GM23338 (cell line): Measurements from ENCODE around the gene HPS6. TPM values are rescaled to one million over a fixed set of nuclear protein-coding genes. Genes with fewer than 3 reads are reported as not detected.

Experiments
- ATAC-seq: fragments of 200-7000 bp; cut with Tn5 transposase; 3 replicates; pipeline ENCODE4 v1.9.1; 2020
- DNase-seq: peaks from one replicate; pipeline ENCODE4 v3.0.0-alpha.2; 2015; ENCODE audit warnings: low spot score
- H2AFZ ChIP-seq: fragments of 200-600 bp; sonication (generic); 2 replicates; pipeline ENCODE4 v1.8.0; 2016; ENCODE audit warnings: antibody characterized with exemption, mild to moderate bottlenecking, moderate library complexity
- H3F3A ChIP-seq: fragments of 200-600 bp; sonication (generic); replicated peaks from 2 replicates; pipeline ENCODE4 v1.8.0; 2017; ENCODE audit warnings: antibody characterized with exemption, mixed run types, low read depth
- H3K27ac ChIP-seq: fragments of 200-600 bp; sonication (generic); 2 replicates; pipeline ENCODE4 v1.6.1; 2016; ENCODE audit warnings: low read depth
- H3K27me3 ChIP-seq: fragments of 200-600 bp; sonication (generic); 2 replicates; pipeline ENCODE4 v1.8.0; 2016; ENCODE audit warnings: mild to moderate bottlenecking, mixed run types, moderate library complexity; ENCODE audit not compliant: insufficient read depth
- H3K36me3 ChIP-seq: fragments of 200-600 bp; sonication (generic); 2 replicates; pipeline ENCODE4 v1.8.0; 2016; ENCODE audit warnings: mild to moderate bottlenecking; ENCODE audit not compliant: insufficient read depth
- H3K4me1 ChIP-seq: fragments of 200-600 bp; sonication (generic); 2 replicates; pipeline ENCODE4 v1.8.0; 2016; ENCODE audit warnings: mild to moderate bottlenecking, moderate library complexity; ENCODE audit not compliant: insufficient read depth
- H3K4me2 ChIP-seq: fragments of 200-600 bp; sonication (generic); 2 replicates; pipeline ENCODE4 v1.7.1; 2017; ENCODE audit warnings: mixed run types
- H3K4me3 ChIP-seq: fragments of 200-600 bp; sonication (generic); 2 replicates; pipeline ENCODE4 v1.6.1; 2016; ENCODE audit warnings: mixed run types
- H3K79me2 ChIP-seq: fragments of 200-600 bp; sonication (generic); replicated peaks from 2 replicates; pipeline ENCODE4 v1.8.0; 2017; ENCODE audit warnings: mild to moderate bottlenecking; ENCODE audit not compliant: insufficient read depth
- H3K9me2 ChIP-seq: fragments of 200-600 bp; sonication (generic); 2 replicates; pipeline ENCODE4 v1.8.0; 2017; ENCODE audit not compliant: insufficient read depth
- H4K20me1 ChIP-seq: fragments of 200-600 bp; sonication (generic); replicated peaks from 2 replicates; pipeline ENCODE4 v1.8.0; 2017; ENCODE audit warnings: mild to moderate bottlenecking; ENCODE audit not compliant: insufficient read depth
- H3K27ac Mint-ChIP-seq: 2 replicates; pipeline ENCODE4 v1.8.0; 2020; ENCODE audit warnings: inconsistent platforms, mild to moderate bottlenecking, moderate library complexity, mixed read lengths
- H3K27me3 Mint-ChIP-seq: 3 replicates; pipeline ENCODE4 v1.8.0; 2022; ENCODE audit warnings: low read depth, mild to moderate bottlenecking, moderate library complexity, mixed read lengths, inconsistent platforms; ENCODE audit not compliant: insufficient read depth, poor library complexity
- H3K36me3 Mint-ChIP-seq: 3 replicates; pipeline ENCODE4 v1.8.0; 2021; ENCODE audit warnings: low read depth, mild to moderate bottlenecking, inconsistent platforms, moderate library complexity, mixed read lengths
- H3K4me1 Mint-ChIP-seq: 3 replicates; pipeline ENCODE4 v1.8.0; 2020; ENCODE audit warnings: mild to moderate bottlenecking, inconsistent platforms, mixed read lengths
- H3K4me3 Mint-ChIP-seq: 3 replicates; pipeline ENCODE4 v1.8.0; 2021; ENCODE audit warnings: moderate library complexity, mild to moderate bottlenecking, inconsistent platforms, mixed read lengths
- H3K9me3 Mint-ChIP-seq: 3 replicates; pipeline ENCODE4 v1.8.0; 2020; ENCODE audit warnings: moderate library complexity, mild to moderate bottlenecking, inconsistent platforms, mixed read lengths
- CREB1 ChIP-seq: fragments of 250-450 bp; sonication (Bioruptor Pico); IDR thresholded peaks from 2 replicates; pipeline ENCODE4 v1.5.0; 2020; ENCODE audit warnings: low read depth, mild to moderate bottlenecking, moderate library complexity
- EZH2 ChIP-seq: fragments of 200-600 bp; sonication (generic); IDR thresholded peaks from one replicate; pipeline ENCODE4 v1.8.0; 2017; ENCODE audit warnings: antibody characterized with exemption, mild to moderate bottlenecking, low read depth; ENCODE audit not compliant: unreplicated experiment
- EZH2phosphoT487 ChIP-seq: fragments of 200-600 bp; sonication (generic); IDR thresholded peaks from one replicate; pipeline ENCODE4 v1.8.1; 2018; ENCODE audit warnings: antibody characterized with exemption; ENCODE audit not compliant: unreplicated experiment
- JUNB ChIP-seq: IDR thresholded peaks from one replicate; pipeline ENCODE4 v1.6.1; 2016; ENCODE audit warnings: antibody characterized with exemption; ENCODE audit not compliant: unreplicated experiment
- NANOG ChIP-seq: IDR thresholded peaks from 2 replicates; pipeline ENCODE4 v1.6.1; 2016; ENCODE audit warnings: antibody characterized with exemption, borderline replicate concordance
- POLR2AphosphoS5 ChIP-seq: IDR thresholded peaks from 2 replicates; pipeline ENCODE4 v1.6.1; 2016; ENCODE audit warnings: antibody characterized with exemption, low read depth
- REST ChIP-seq: IDR thresholded peaks from one replicate; pipeline ENCODE4 v1.6.1; 2018; ENCODE audit warnings: antibody characterized with exemption; ENCODE audit not compliant: unreplicated experiment
- STAT1 ChIP-seq: IDR thresholded peaks from one replicate; pipeline ENCODE4 v1.6.1; 2016; ENCODE audit warnings: antibody characterized with exemption; ENCODE audit not compliant: unreplicated experiment
- ZNF114 ChIP-seq: fragments of 250-450 bp; sonication (Bioruptor Pico); IDR thresholded peaks from 2 replicates; pipeline ENCODE4 v1.5.0; 2020; ENCODE audit warnings: mild to moderate bottlenecking, moderate library complexity
- ZNF331 ChIP-seq: fragments of 250-450 bp; sonication (Bioruptor Pico); IDR thresholded peaks from 2 replicates; pipeline ENCODE4 v1.5.0; 2020; ENCODE audit warnings: low read depth, mild to moderate bottlenecking, moderate library complexity
- ZNF462 ChIP-seq: fragments of 250-450 bp; sonication (Bioruptor Pico); IDR thresholded peaks from 2 replicates; pipeline ENCODE4 v1.5.0; 2020; ENCODE audit warnings: mild to moderate bottlenecking, moderate library complexity
- polyA plus RNA-seq: library from polyadenylated mRNA; unstranded; fragments of >200 nt; fragmentation: Nextera tagmentation; extraction: Ambion mirVana; gene quantifications from 2 replicates; pipeline ENCODE4 v1.2.1, GENCODE V29; 2016
- total RNA-seq: library from RNA; depleted of rRNA; stranded (reverse); fragments of >200 nt; shearing (Covaris generic); gene quantifications from 2 replicates; pipeline ENCODE4 v1.2.3, GENCODE V29; 2014
- TF ChIP-seq, protein P1 (sequence below): IDR thresholded peaks from 2 replicates; pipeline ENCODE4 v1.6.1; 2016; ENCODE audit warnings: antibody characterized with exemption
- TF ChIP-seq, protein P2 (sequence below), 2 experiments: fragments of 200-600 bp in 1 of 2; sonication (generic) in 1 of 2; conservative IDR thresholded peaks; 2 replicates each; pipeline versions ENCODE4 v1.5.1 to v1.6.1; 2016 to 2017; ENCODE audit warnings: antibody characterized with exemption in 2 of 2, low read depth in 2 of 2, mild to moderate bottlenecking in 2 of 2, moderate library complexity in 1 of 2

The HPS6 gene
- total and polyA plus RNA-seq, 2 experiments from 2014 or later, result 4.2 to 28.7 TPM

- peak; percentile 55 for DNase-seq
- H3K27ac Mint-ChIP-seq, result peak overlapping the region; percentile 88
- H3K27me3 ChIP-seq, result no peaks in the 10 kb centered on the region
- H3K9me3 Mint-ChIP-seq, result no peaks in the 10 kb centered on the region; the same call in 1 of the 3 replicates
- peaks cover 18% of the 10 kb centered on the region for H3K27me3 Mint-ChIP-seq
- H3K27ac ChIP-seq, result peak overlapping the region; percentile 45; the same call in 1 of the 2 replicates
- peaks cover 65% of the 10 kb centered on the region for H3K4me1 Mint-ChIP-seq
- no peak overlapping the region for H2AFZ ChIP-seq
- peak overlapping the region; percentile 89 for H3K4me3 Mint-ChIP-seq
- no peak for TF ChIP-seq REST
- no peak for TF ChIP-seq POLR2AphosphoS5
- TF ChIP-seq EZH2phosphoT487, result no peak
- TF ChIP-seq ZNF114 (CRISPR knock-in tag), result no peak
- TF ChIP-seq NANOG, result no peak
- no peak for TF ChIP-seq JUNB
- TF ChIP-seq, protein P1, sequence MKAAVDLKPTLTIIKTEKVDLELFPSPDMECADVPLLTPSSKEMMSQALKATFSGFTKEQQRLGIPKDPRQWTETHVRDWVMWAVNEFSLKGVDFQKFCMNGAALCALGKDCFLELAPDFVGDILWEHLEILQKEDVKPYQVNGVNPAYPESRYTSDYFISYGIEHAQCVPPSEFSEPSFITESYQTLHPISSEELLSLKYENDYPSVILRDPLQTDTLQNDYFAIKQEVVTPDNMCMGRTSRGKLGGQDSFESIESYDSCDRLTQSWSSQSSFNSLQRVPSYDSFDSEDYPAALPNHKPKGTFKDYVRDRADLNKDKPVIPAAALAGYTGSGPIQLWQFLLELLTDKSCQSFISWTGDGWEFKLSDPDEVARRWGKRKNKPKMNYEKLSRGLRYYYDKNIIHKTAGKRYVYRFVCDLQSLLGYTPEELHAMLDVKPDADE, result no peak
- no peak for TF ChIP-seq ZNF462
- TF ChIP-seq, protein P2, sequence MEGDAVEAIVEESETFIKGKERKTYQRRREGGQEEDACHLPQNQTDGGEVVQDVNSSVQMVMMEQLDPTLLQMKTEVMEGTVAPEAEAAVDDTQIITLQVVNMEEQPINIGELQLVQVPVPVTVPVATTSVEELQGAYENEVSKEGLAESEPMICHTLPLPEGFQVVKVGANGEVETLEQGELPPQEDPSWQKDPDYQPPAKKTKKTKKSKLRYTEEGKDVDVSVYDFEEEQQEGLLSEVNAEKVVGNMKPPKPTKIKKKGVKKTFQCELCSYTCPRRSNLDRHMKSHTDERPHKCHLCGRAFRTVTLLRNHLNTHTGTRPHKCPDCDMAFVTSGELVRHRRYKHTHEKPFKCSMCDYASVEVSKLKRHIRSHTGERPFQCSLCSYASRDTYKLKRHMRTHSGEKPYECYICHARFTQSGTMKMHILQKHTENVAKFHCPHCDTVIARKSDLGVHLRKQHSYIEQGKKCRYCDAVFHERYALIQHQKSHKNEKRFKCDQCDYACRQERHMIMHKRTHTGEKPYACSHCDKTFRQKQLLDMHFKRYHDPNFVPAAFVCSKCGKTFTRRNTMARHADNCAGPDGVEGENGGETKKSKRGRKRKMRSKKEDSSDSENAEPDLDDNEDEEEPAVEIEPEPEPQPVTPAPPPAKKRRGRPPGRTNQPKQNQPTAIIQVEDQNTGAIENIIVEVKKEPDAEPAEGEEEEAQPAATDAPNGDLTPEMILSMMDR (conservative IDR thresholded peaks at IDR 0.05; ENCODE audit: low read depth in 2 of 2), result no peak
- no peak for TF ChIP-seq CREB1 (CRISPR knock-in tag)
- no peak for TF ChIP-seq EZH2
- TF ChIP-seq ZNF331 (CRISPR knock-in tag), result no peak
- no peak for TF ChIP-seq STAT1
- H3K4me1 ChIP-seq, result peaks cover 54% of the 10 kb centered on the region
- ATAC-seq, result peak; percentile 12
- H3K36me3 ChIP-seq, result peaks cover 19% of the 10 kb centered on the region
- H3K4me2 ChIP-seq, result peak overlapping the region; percentile 97
- H3K79me2 ChIP-seq, result peaks cover 79% of the 10 kb centered on the region
- H4K20me1 ChIP-seq, result peaks cover 34% of the 10 kb centered on the region
- H3F3A ChIP-seq, result peaks cover 22% of the 10 kb centered on the region; the same call in 1 of the 2 replicates
- peaks cover 37% of the 10 kb centered on the region for H3K36me3 Mint-ChIP-seq
- no peaks in the 10 kb centered on the region for H3K9me2 ChIP-seq
- peak overlapping the region; percentile 95 for H3K4me3 ChIP-seq
These were observed 49.1 kb downstream of the HPS6 start for GRCh38 chr10:102113956-102114857.
